Transverse colon (tissue), 4 donors: Measurements from ENCODE around the gene ARHGEF3. TPM values are rescaled to one million over a fixed set of nuclear protein-coding genes. Genes with fewer than 3 reads are reported as not detected.

ENCODE experiments used
- DNase-seq: peaks from one replicate; pipeline ENCODE4 v3.0.0-alpha.2; 2019
- H3K27ac ChIP-seq, 4 donors: fragments of 200-600 bp; sonication (generic); 2 replicates each; pipeline ENCODE4 v1.5.1; 2016 to 2018; ENCODE audit warnings: inconsistent platforms in 4 of 4
- H3K27me3 ChIP-seq: fragments of 200-600 bp; sonication (generic); 2 replicates; pipeline ENCODE4 v1.5.1; 2017; ENCODE audit warnings: inconsistent platforms
- H3K36me3 ChIP-seq, 4 donors: fragments of 200-600 bp; sonication (generic); 2 replicates each; pipeline ENCODE4 v1.5.1; 2017 to 2019; ENCODE audit warnings: inconsistent platforms in 4 of 4
- H3K4me1 ChIP-seq, 4 donors: fragments of 200-600 bp; sonication (generic); 2 replicates each; pipeline ENCODE4 v1.5.1; 2017 to 2020; ENCODE audit warnings: inconsistent platforms in 4 of 4
- H3K4me3 ChIP-seq, 4 donors: fragments of 200-600 bp; sonication (generic); 1 replicate in 1 of 4; 2 replicates in 3 of 4; pipeline versions ENCODE4 v1.5.1 to v1.6.1; 2017 to 2019; ENCODE audit warnings: inconsistent platforms in 4 of 4
- H3K9me3 ChIP-seq, 2 donors: fragments of 200-600 bp; sonication (generic); 2 replicates each; pipeline ENCODE4 v1.5.1; 2017 to 2019; ENCODE audit warnings: inconsistent platforms in 2 of 2
- EP300 ChIP-seq: sonication (generic); formaldehyde crosslinking; IDR thresholded peaks from one replicate; pipeline ENCODE4 v1.6.1; 2017; ENCODE audit warnings: antibody characterized with exemption, low read depth
- POLR2A ChIP-seq: fragments of 450-650 bp; IDR thresholded peaks from one replicate; pipeline ENCODE4 v1.6.1; 2016; ENCODE audit warnings: antibody characterized with exemption, mild to moderate bottlenecking, moderate library complexity
- POLR2AphosphoS5 ChIP-seq, 3 donors: sonication (generic); formaldehyde crosslinking; IDR thresholded peaks; one replicate each; pipeline ENCODE4 v1.6.1; 2016; ENCODE audit warnings: antibody characterized with exemption in 3 of 3
- WGBS, 2 donors: methylation state at CpG; one replicate each; pipeline ENCODE4 v1.1.5; 2018; ENCODE audit warnings: low coverage in 1 of 2; 5-methylcytosine and 5-hydroxymethylcytosine counted together
- in situ Hi-C, 4 donors: fragments of 200-750 bp; cut with MboI; loops; one replicate each; pipeline versions ENCODE4 v1.15.0 to v1.15.1; 2017; ENCODE audit warnings: low sequenced_read_pairs in 3 of 4, low pct_ligation_motif_present in 1 of 4, low pct_unique_long_range_greater_than_20kb in 1 of 4
- intact Hi-C: fragments of 100-400 bp; cut with DNase I; formaldehyde crosslinking; loops from one replicate; pipeline ENCODE4 v1.15.1; 2023; ENCODE audit warnings: low total_unique reads
- total RNA-seq, 4 donors: library from RNA; depleted of rRNA; stranded (reverse); fragments of >200 nt; gene quantifications; one replicate each; pipeline ENCODE4 v1.1.0, GENCODE V29; 2016
- TF ChIP-seq, protein P1 (sequence below), 5 experiments: fragments of 200-600 bp in 3 of 5; fragments of 450-650 bp in 2 of 5; sonication (generic) in 3 of 5; IDR thresholded peaks; 1 replicate in 2 of 5; 2 replicates in 3 of 5; pipeline ENCODE4 v1.5.1; 2016 to 2017; ENCODE audit warnings: antibody characterized with exemption in 5 of 5, inconsistent platforms in 3 of 5, mild to moderate bottlenecking in 2 of 5, moderate library complexity in 1 of 5

ARHGEF3 gene
- total RNA-seq, 4 donors from 2014 or later: 2.6 to 13.2 (median 5.6) TPM

DNA sequence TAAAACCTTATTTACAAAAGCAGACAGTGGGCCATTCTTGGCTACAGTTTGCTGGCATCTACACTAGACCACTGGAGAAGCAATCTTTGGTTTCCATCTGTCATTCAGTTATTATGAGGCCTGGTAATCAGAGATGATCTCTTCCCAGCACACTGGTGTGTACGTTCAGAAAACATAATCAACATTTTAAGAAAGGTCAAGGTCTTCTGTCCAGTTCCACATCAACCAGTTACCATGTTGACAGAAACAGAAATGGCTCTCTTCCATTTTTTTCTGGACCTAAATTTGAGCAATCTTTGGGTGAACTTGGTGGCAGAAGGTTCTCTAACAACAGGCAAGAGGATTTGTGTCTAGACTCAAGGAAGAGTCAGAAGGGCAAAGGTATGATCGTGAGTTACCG lies 29.8 kb upstream of the ARHGEF3 start:
- Histone ChIP-seq H3K9me3 (no peaks in the 10 kb centered on the region), H3K27me3 (no peaks in the 10 kb centered on the region), H3K36me3 (no peaks in the 10 kb centered on the region), H3K4me3 (no peak overlapping the region), H3K4me1 (no peaks in the 10 kb centered on the region), H3K27ac (no peak overlapping the region)
- WGBS, 2 donors: 57 to 86% methylated on average over 1 to 3 of the region's 3 CpGs
- intact Hi-C loops: no loop called here
- TF ChIP-seq POLR2AphosphoS5 (IDR thresholded peaks at IDR 0.05): no peak
- no peak for TF ChIP-seq POLR2A
- no peak for TF ChIP-seq EP300
- TF ChIP-seq, protein P1, sequence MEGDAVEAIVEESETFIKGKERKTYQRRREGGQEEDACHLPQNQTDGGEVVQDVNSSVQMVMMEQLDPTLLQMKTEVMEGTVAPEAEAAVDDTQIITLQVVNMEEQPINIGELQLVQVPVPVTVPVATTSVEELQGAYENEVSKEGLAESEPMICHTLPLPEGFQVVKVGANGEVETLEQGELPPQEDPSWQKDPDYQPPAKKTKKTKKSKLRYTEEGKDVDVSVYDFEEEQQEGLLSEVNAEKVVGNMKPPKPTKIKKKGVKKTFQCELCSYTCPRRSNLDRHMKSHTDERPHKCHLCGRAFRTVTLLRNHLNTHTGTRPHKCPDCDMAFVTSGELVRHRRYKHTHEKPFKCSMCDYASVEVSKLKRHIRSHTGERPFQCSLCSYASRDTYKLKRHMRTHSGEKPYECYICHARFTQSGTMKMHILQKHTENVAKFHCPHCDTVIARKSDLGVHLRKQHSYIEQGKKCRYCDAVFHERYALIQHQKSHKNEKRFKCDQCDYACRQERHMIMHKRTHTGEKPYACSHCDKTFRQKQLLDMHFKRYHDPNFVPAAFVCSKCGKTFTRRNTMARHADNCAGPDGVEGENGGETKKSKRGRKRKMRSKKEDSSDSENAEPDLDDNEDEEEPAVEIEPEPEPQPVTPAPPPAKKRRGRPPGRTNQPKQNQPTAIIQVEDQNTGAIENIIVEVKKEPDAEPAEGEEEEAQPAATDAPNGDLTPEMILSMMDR (IDR thresholded peaks at IDR 0.05): no peak
- in situ Hi-C loops: no loop called here
- DNase-seq: no peak

DNA sequence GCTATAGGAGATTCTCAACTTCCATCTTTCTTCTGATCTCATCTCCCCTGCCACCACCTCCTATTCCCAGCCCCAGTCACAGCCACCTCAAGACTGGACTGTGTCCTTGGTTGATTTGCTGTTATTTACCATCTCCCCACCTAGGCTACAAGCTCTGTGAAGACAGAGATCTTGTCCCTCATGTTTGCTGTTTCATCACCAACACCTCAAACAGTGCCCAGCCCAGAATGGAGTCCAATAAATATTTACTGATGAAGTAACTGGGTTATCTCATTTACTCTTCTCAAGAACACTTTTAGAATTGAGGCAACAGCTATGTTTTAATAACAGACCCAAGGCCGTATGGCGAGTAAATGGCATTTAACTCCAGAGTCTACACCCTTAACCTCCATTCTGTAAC lies 29.1 kb upstream of the ARHGEF3 start:
- in situ Hi-C loops: no loop called here

DNA sequence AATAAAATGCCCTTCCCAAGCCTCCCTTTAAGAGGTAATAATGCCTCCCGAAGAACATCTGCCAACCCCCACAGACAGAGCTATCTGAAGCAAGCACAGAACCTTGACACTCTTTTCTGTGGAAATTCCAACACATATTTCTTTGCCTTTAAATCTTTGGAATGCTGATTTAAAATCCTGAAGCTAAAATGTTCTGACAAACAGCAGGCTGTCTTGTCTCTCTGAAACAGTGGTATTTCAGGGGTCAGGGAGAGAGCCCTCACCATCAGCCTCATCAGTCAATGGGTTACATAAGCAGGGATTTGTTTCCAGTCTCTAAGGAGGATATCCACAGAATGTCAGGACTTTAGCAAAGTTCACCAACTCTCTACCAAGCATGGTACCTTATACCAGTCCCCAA lies 27.8 kb upstream of the ARHGEF3 start:
- intact Hi-C loops (no loop called here), in situ Hi-C loops (no loop called here)
- no peak overlapping the region for H3K4me3 ChIP-seq

More for the DNA sequence above, 29.1 kb upstream of the ARHGEF3 start:
- intact Hi-C loops: no loop called here
- Histone ChIP-seq H3K9me3 (no peaks in the 10 kb centered on the region), H3K27me3 (no peaks in the 10 kb centered on the region), H3K36me3 (no peaks in the 10 kb centered on the region), H3K4me1 (no peaks in the 10 kb centered on the region), H3K27ac (no peak overlapping the region), H3K4me3 (no peak overlapping the region)
- 80 to 90% methylated on average over 2 of the region's 2 CpGs for WGBS, 2 donors
- TF ChIP-seq POLR2A (no peak), POLR2AphosphoS5 (IDR thresholded peaks at IDR 0.05) (no peak), EP300 (no peak)
- TF ChIP-seq, protein P1 (IDR thresholded peaks at IDR 0.05): no peak
- no peak for DNase-seq

DNA sequence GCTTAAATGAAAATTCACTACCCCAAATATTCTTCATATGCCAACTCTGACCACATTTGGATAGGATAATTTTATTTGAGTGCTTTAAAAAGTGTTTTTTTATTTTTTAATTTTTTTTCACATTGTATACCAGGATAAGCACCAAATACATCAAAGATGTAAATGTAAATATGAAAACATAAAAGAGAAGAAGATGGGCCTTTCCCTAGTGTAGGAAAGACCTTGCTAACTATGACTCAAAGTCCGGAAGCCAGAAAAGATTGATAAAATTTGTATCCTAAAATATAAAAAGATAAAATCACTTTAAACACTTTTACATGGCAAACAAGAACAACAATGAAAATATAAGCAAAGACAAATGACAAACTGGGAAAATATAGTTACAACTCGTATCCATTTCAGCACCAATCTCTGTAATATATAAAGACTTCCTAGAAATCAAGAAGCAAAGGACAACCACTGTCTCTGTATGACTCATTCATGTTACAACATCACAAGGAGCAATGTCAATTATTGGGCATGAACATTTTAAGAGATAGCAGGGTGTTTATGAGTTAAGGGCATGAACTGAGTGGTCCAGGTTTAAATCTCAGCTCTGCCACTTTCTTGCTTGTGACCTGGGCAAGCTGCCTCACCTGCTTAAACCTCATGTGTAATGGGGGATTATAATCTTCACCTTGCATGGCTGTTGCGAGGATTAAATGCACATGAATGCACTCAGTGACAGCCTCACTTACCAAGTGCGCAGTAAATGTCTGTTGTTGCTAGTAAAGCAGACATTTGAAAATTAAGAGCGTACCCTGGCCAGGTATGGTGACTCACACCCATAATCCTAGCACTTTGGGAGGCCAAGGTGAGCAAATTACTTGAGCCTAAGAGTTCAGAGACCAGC lies 25.3 kb upstream of the ARHGEF3 start:
- TF ChIP-seq POLR2A (no peak), EP300 (no peak), POLR2AphosphoS5 (IDR thresholded peaks at IDR 0.05) (no peak)
- TF ChIP-seq, protein P1 (IDR thresholded peaks at IDR 0.05): no peak

More for the DNA sequence above, 27.8 kb upstream of the ARHGEF3 start:
- no peaks in the 10 kb centered on the region for H3K27me3 ChIP-seq
- DNase-seq: no peak
- peaks cover 0 to 4% (median 0%) of the 10 kb centered on the region in 4 donors for H3K4me1 ChIP-seq
- WGBS, 2 donors: 59% methylated on average over 1 of the region's 1 CpG; no CpG with 5 or more reads in 1 of the 2 donors
- H3K9me3 ChIP-seq: no peaks in the 10 kb centered on the region
- no peak for TF ChIP-seq EP300
- TF ChIP-seq POLR2AphosphoS5 (IDR thresholded peaks at IDR 0.05): no peak
- no peak for TF ChIP-seq POLR2A
- TF ChIP-seq, protein P1 (IDR thresholded peaks at IDR 0.05): no peak
- no peaks in the 10 kb centered on the region for H3K36me3 ChIP-seq
- no peak overlapping the region for H3K27ac ChIP-seq

More for the DNA sequence above, 25.3 kb upstream of the ARHGEF3 start:
- Histone ChIP-seq H3K4me1 (peaks cover 0 to 4% (median 4%) of the 10 kb centered on the region in 4 donors), H3K4me3 (no peak overlapping the region), H3K9me3 (no peaks in the 10 kb centered on the region), H3K27ac (no peak overlapping the region), H3K36me3 (no peaks in the 10 kb centered on the region), H3K27me3 (no peaks in the 10 kb centered on the region)
- 90 to 92% methylated on average over 4 to 5 of the region's 5 CpGs for WGBS, 2 donors
- in situ Hi-C loops (no loop called here), intact Hi-C loops (no loop called here)
- DNase-seq: no peak
